Measurements from ENCODE around the gene GPC3.

GPC3 gene

DNA sequence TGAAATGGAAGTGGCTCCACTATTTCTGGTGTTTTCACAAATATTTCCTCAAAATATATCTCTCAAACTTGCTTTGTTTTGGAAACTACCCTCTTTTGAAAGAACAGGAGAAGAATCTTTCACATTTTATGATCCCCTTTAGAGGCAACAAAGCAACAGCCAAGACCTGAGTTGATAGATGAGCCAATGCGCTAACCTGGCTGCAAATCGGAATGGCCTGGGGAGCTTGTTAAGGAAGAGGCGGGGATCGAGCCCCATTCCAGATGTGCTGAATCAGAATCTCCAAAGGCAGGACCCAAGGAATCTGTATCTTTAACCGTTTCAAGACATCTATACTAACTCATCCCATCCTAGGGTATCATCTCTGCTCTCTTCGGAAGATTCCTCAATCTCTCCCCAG, 181.3 kb downstream of the GPC3 start:
- Histone ChIP-seq H3K36me3 (ENCODE audit: control insufficient read depth in 2 of 2, insufficient read depth in 2 of 2, low read length in 2 of 2) (no peaks in the 10 kb centered on the region), H3K27ac (ENCODE audit: low read depth in 2 of 2, low read length in 2 of 2) (no peak overlapping the region), H3K4me1 (ENCODE audit: control insufficient read depth in 2 of 2, insufficient read depth in 2 of 2, low read length in 2 of 2) (no peaks in the 10 kb centered on the region), H3K9me3 (ENCODE audit: control insufficient read depth in 2 of 2, low read length in 2 of 2) (no peaks in the 10 kb centered on the region), H3K9ac (ENCODE audit: low read depth in 1 of 2, low read length in 2 of 2) (no peak overlapping the region), H3K4me3 (ENCODE audit: low read length in 2 of 2) (no peak overlapping the region), H3K27me3 (ENCODE audit: control insufficient read depth in 2 of 2, insufficient read depth in 2 of 2, low read length in 2 of 2) (peaks cover 4 to 5% of the 10 kb centered on the region in 2 donors)

GRCh38 chrX:133796282-133796681, 189.1 kb downstream of the GPC3 start:
- no peak overlapping the region for H3K9ac ChIP-seq (ENCODE audit: low read depth in 1 of 2, low read length in 2 of 2)
- H3K36me3 ChIP-seq (ENCODE audit: control insufficient read depth in 2 of 2, insufficient read depth in 2 of 2, low read length in 2 of 2), result no peaks in the 10 kb centered on the region
- no peak overlapping the region for H3K27ac ChIP-seq (ENCODE audit: low read depth in 2 of 2, low read length in 2 of 2)
- H3K9me3 ChIP-seq (ENCODE audit: control insufficient read depth in 2 of 2, low read length in 2 of 2), result no peaks in the 10 kb centered on the region
- peaks cover 0 to 5% of the 10 kb centered on the region in 2 donors for H3K4me1 ChIP-seq (ENCODE audit: control insufficient read depth in 2 of 2, insufficient read depth in 2 of 2, low read length in 2 of 2)
- H3K27me3 ChIP-seq (ENCODE audit: control insufficient read depth in 2 of 2, insufficient read depth in 2 of 2, low read length in 2 of 2), result peaks cover under 1 to 12% of the 10 kb centered on the region in 2 donors
- H3K4me3 ChIP-seq (ENCODE audit: low read length in 2 of 2), result no peak overlapping the region

DNA sequence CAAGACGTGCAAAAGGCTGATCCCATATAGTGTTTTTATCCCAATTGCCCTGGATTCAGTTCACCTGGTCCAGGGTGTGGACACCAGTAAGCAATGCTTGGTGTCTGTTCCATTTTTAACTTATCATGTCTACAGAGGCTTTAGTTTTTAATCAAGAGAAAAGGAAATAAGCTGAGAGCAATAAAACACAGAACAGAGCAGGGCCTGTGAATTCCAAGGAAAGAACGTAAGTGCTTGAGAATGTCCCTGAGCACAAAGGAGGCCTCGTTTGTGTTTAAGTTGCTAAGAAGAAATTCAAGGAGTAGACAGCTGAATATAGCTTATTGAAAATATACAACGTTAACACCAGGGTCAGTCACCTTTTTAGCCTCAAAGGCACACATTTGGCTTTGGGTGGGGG, 191.3 kb downstream of the GPC3 start:
- Histone ChIP-seq H3K4me3 (ENCODE audit: low read length in 2 of 2) (no peak overlapping the region), H3K4me1 (ENCODE audit: control insufficient read depth in 2 of 2, insufficient read depth in 2 of 2, low read length in 2 of 2) (peaks cover 0 to 5% of the 10 kb centered on the region in 2 donors), H3K9me3 (ENCODE audit: control insufficient read depth in 2 of 2, low read length in 2 of 2) (no peaks in the 10 kb centered on the region), H3K9ac (ENCODE audit: low read depth in 1 of 2, low read length in 2 of 2) (no peak overlapping the region), H3K36me3 (ENCODE audit: control insufficient read depth in 2 of 2, insufficient read depth in 2 of 2, low read length in 2 of 2) (no peaks in the 10 kb centered on the region), H3K27ac (ENCODE audit: low read depth in 2 of 2, low read length in 2 of 2) (no peak overlapping the region), H3K27me3 (ENCODE audit: control insufficient read depth in 2 of 2, insufficient read depth in 2 of 2, low read length in 2 of 2) (peaks cover 4 to 12% of the 10 kb centered on the region in 2 donors)

- Histone ChIP-seq H3K4me1 (ENCODE audit: control insufficient read depth in 2 of 2, insufficient read depth in 2 of 2, low read length in 2 of 2) (peaks cover 0 to 5% of the 10 kb centered on the region in 2 donors), H3K27ac (ENCODE audit: low read depth in 2 of 2, low read length in 2 of 2) (no peak overlapping the region), H3K4me3 (ENCODE audit: low read length in 2 of 2) (no peak overlapping the region), H3K9me3 (ENCODE audit: control insufficient read depth in 2 of 2, low read length in 2 of 2) (no peaks in the 10 kb centered on the region), H3K9ac (ENCODE audit: low read depth in 1 of 2, low read length in 2 of 2) (no peak overlapping the region), H3K27me3 (ENCODE audit: control insufficient read depth in 2 of 2, insufficient read depth in 2 of 2, low read length in 2 of 2) (peaks cover 4 to 11% of the 10 kb centered on the region in 2 donors), H3K36me3 (ENCODE audit: control insufficient read depth in 2 of 2, insufficient read depth in 2 of 2, low read length in 2 of 2) (no peaks in the 10 kb centered on the region)
Measured at GRCh38 chrX:133793626-133794025, 191.8 kb downstream of the GPC3 start.

DNA sequence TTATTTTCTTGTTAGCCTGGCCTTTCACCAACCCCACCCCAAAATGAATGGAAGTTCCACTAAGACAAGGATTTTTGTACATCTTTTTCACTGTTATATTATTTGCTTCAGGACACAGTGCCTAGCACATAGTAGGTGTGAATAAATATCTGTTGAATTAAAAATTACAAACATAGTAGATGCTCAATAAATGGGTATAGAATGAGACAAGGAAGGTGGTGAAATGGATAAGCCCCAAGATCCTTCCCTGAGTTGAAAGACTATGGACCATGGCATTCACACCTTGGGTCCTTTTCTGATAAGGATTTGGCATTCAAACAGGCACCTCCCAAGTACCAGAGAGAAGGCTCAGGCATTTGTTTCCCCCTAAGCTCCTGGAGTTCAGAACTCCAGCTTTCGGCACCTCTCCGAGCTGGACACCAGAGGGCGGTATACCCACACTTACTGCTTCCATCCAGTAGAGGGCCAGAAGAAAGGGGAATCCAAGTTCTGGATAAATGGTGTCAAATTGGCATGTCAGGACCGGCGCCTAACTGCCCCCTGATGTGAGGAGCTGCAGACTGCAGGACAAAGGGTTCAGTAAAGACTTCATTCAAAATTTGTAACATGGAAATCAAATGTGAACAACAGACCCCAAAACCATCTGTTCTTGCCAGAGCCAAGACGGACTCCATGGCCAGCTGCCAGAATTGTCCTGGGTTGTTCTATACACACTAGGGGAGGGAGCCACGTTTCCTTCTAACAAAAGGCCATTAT, 193.0 kb downstream of the GPC3 start:
- Histone ChIP-seq H3K9ac (ENCODE audit: low read depth in 1 of 2, low read length in 2 of 2) (no peak overlapping the region), H3K27me3 (ENCODE audit: control insufficient read depth in 2 of 2, insufficient read depth in 2 of 2, low read length in 2 of 2) (peaks cover 4% of the 10 kb centered on the region in 2 donors), H3K4me1 (ENCODE audit: control insufficient read depth in 2 of 2, insufficient read depth in 2 of 2, low read length in 2 of 2) (peaks cover 0 to 5% of the 10 kb centered on the region in 2 donors), H3K36me3 (ENCODE audit: control insufficient read depth in 2 of 2, insufficient read depth in 2 of 2, low read length in 2 of 2) (no peaks in the 10 kb centered on the region), H3K27ac (ENCODE audit: low read depth in 2 of 2, low read length in 2 of 2) (no peak overlapping the region), H3K9me3 (ENCODE audit: control insufficient read depth in 2 of 2, low read length in 2 of 2) (no peaks in the 10 kb centered on the region), H3K4me3 (ENCODE audit: low read length in 2 of 2) (peak overlapping the region in 1 of 2 donors; percentile 61)

- Histone ChIP-seq H3K4me3 (ENCODE audit: low read length in 2 of 2) (no peak overlapping the region), H3K27me3 (ENCODE audit: control insufficient read depth in 2 of 2, insufficient read depth in 2 of 2, low read length in 2 of 2) (peaks cover 4% of the 10 kb centered on the region in 2 donors), H3K9me3 (ENCODE audit: control insufficient read depth in 2 of 2, low read length in 2 of 2) (no peaks in the 10 kb centered on the region), H3K9ac (ENCODE audit: low read depth in 1 of 2, low read length in 2 of 2) (no peak overlapping the region), H3K4me1 (ENCODE audit: control insufficient read depth in 2 of 2, insufficient read depth in 2 of 2, low read length in 2 of 2) (peaks cover 0 to 5% of the 10 kb centered on the region in 2 donors), H3K27ac (ENCODE audit: low read depth in 2 of 2, low read length in 2 of 2) (no peak overlapping the region), H3K36me3 (ENCODE audit: control insufficient read depth in 2 of 2, insufficient read depth in 2 of 2, low read length in 2 of 2) (no peaks in the 10 kb centered on the region)
Measured at GRCh38 chrX:133789829-133790228, 195.6 kb downstream of the GPC3 start.

DNA sequence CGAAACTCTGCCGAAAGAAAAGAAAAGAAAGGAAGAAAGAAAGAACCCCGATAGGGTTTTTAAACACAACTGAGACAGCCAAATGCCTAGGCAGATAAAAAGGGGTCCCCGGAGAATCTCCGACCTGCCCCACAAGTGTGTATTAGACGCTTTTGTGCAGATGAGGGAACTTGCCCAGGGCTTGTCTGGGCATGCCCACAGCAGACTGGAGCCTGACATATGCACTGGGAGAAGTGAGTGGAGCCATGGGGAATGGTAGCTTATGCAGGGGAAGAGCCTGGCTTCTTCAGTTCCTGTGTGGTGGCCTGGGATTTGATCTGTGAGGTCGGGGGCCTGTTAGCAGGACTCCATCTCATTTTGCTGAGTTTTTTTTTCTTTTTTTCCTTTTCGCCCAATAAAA, 199.0 kb downstream of the GPC3 start:
- H3K4me1 ChIP-seq (ENCODE audit: control insufficient read depth in 2 of 2, insufficient read depth in 2 of 2, low read length in 2 of 2), result no peaks in the 10 kb centered on the region
- no peak overlapping the region for H3K27ac ChIP-seq (ENCODE audit: low read depth in 2 of 2, low read length in 2 of 2)
- no peaks in the 10 kb centered on the region for H3K36me3 ChIP-seq (ENCODE audit: control insufficient read depth in 2 of 2, insufficient read depth in 2 of 2, low read length in 2 of 2)

DNA sequence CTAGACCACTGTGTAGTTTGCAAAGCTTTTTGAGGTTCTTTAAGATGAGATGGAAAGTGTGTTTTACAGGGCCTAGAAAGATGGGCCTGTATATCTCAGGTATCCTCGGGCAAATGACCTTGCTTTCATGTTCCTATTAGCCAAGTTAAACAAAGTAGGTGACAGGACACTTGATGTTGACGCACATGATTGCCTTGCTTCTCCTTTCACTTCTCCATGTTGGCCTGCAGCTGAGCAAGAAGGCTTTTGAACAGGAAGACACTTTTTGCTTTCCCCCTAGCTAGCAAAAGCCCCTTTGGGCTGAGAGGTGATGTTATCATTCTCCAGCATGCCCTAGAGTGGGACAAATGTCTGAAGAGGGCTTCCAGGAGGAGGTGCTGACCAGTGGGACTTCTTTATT, 202.1 kb downstream of the GPC3 start:
- Histone ChIP-seq H3K4me3 (ENCODE audit: low read length in 2 of 2) (no peak overlapping the region), H3K27me3 (ENCODE audit: control insufficient read depth in 2 of 2, insufficient read depth in 2 of 2, low read length in 2 of 2) (peaks cover 0 to 3% of the 10 kb centered on the region in 2 donors), H3K27ac (ENCODE audit: low read depth in 2 of 2, low read length in 2 of 2) (no peak overlapping the region), H3K4me1 (ENCODE audit: control insufficient read depth in 2 of 2, insufficient read depth in 2 of 2, low read length in 2 of 2) (no peaks in the 10 kb centered on the region), H3K9ac (ENCODE audit: low read depth in 1 of 2, low read length in 2 of 2) (no peak overlapping the region), H3K9me3 (ENCODE audit: control insufficient read depth in 2 of 2, low read length in 2 of 2) (no peaks in the 10 kb centered on the region), H3K36me3 (ENCODE audit: control insufficient read depth in 2 of 2, insufficient read depth in 2 of 2, low read length in 2 of 2) (no peaks in the 10 kb centered on the region)

More for the DNA sequence above, 199.0 kb downstream of the GPC3 start:
- Histone ChIP-seq H3K9ac (ENCODE audit: low read depth in 1 of 2, low read length in 2 of 2) (no peak overlapping the region), H3K4me3 (ENCODE audit: low read length in 2 of 2) (no peak overlapping the region), H3K27me3 (ENCODE audit: control insufficient read depth in 2 of 2, insufficient read depth in 2 of 2, low read length in 2 of 2) (peaks cover 0 to 4% of the 10 kb centered on the region in 2 donors), H3K9me3 (ENCODE audit: control insufficient read depth in 2 of 2, low read length in 2 of 2) (no peaks in the 10 kb centered on the region)

DNA sequence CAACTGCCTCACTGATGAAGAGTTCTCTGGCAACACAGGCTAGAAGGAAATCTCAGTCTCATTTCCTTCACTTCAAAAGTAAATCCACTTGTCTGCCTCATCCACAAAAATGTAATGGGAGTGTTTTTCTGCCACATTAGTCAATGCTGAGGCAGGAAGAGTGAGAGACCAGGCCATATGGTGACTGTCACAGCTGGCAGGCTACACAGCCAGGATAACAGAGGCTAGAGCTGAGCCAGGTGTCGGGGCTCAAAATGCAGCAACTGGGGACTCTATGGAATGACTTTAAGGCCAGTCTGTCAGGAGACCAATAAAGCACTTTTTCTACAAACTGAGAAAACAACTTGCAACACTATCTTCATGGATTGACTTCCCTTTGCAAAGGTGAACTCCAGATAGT, 204.2 kb downstream of the GPC3 start:
- Histone ChIP-seq H3K27me3 (ENCODE audit: control insufficient read depth in 2 of 2, insufficient read depth in 2 of 2, low read length in 2 of 2) (peaks cover 0 to 3% of the 10 kb centered on the region in 2 donors), H3K27ac (ENCODE audit: low read depth in 2 of 2, low read length in 2 of 2) (no peak overlapping the region), H3K9me3 (ENCODE audit: control insufficient read depth in 2 of 2, low read length in 2 of 2) (no peaks in the 10 kb centered on the region), H3K9ac (ENCODE audit: low read depth in 1 of 2, low read length in 2 of 2) (no peak overlapping the region), H3K4me1 (ENCODE audit: control insufficient read depth in 2 of 2, insufficient read depth in 2 of 2, low read length in 2 of 2) (no peaks in the 10 kb centered on the region), H3K36me3 (ENCODE audit: control insufficient read depth in 2 of 2, insufficient read depth in 2 of 2, low read length in 2 of 2) (no peaks in the 10 kb centered on the region), H3K4me3 (ENCODE audit: low read length in 2 of 2) (no peak overlapping the region)

GRCh38 chrX:133776072-133776471, 209.3 kb downstream of the GPC3 start:
- Histone ChIP-seq H3K9me3 (ENCODE audit: control insufficient read depth in 2 of 2, low read length in 2 of 2) (no peaks in the 10 kb centered on the region), H3K9ac (ENCODE audit: low read depth in 1 of 2, low read length in 2 of 2) (no peak overlapping the region), H3K27me3 (ENCODE audit: control insufficient read depth in 2 of 2, insufficient read depth in 2 of 2, low read length in 2 of 2) (peaks cover 2 to 5% of the 10 kb centered on the region in 2 donors), H3K36me3 (ENCODE audit: control insufficient read depth in 2 of 2, insufficient read depth in 2 of 2, low read length in 2 of 2) (no peaks in the 10 kb centered on the region), H3K4me3 (ENCODE audit: low read length in 2 of 2) (no peak overlapping the region), H3K27ac (ENCODE audit: low read depth in 2 of 2, low read length in 2 of 2) (no peak overlapping the region), H3K4me1 (ENCODE audit: control insufficient read depth in 2 of 2, insufficient read depth in 2 of 2, low read length in 2 of 2) (no peaks in the 10 kb centered on the region)

Measured in mucosa of rectum (tissue), 2 donors.